Sigmoid colon (tissue), 7 donors: Measurements from ENCODE around the gene KISS1R. TPM values are rescaled to one million over a fixed set of nuclear protein-coding genes. Genes with fewer than 3 reads are reported as not detected.

ENCODE experiments used
- DNase-seq: peaks from one replicate; pipeline ENCODE4 v3.0.0-alpha.2; 2019
- H3K27ac ChIP-seq, 4 donors: fragments of 200-600 bp; sonication (generic); one replicate each; pipeline ENCODE4 v1.5.1; 2016 to 2019; ENCODE audit warnings: mild to moderate bottlenecking in 1 of 4
- H3K27me3 ChIP-seq, 3 donors: fragments of 200-600 bp; sonication (generic); one replicate each; pipeline ENCODE4 v1.5.1; 2019; ENCODE audit warnings: mild to moderate bottlenecking in 1 of 3
- H3K36me3 ChIP-seq, 4 donors: fragments of 200-600 bp; sonication (generic); one replicate each; pipeline ENCODE4 v1.5.1; 2016 to 2019
- H3K4me1 ChIP-seq, 4 donors: fragments of 200-600 bp; sonication (generic); one replicate each; pipeline ENCODE4 v1.5.1; 2017 to 2019
- H3K4me3 ChIP-seq, 4 donors: fragments of 200-600 bp; sonication (generic); one replicate each; pipeline ENCODE4 v1.5.1; 2017 to 2019; ENCODE audit warnings: mild to moderate bottlenecking in 2 of 4, moderate library complexity in 1 of 4
- H3K9me3 ChIP-seq, 4 donors: fragments of 200-600 bp in 3 of 4; sonication (generic) in 3 of 4; one replicate each; pipeline versions ENCODE4 v1.5.1 to v1.6.1; 2013 to 2019
- EP300 ChIP-seq, 4 donors: sonication (generic); formaldehyde crosslinking; IDR thresholded peaks; one replicate each; pipeline ENCODE4 v1.6.1; 2017; ENCODE audit warnings: antibody characterized with exemption in 4 of 4
- POLR2A ChIP-seq, 2 donors: fragments of 450-650 bp; IDR thresholded peaks; one replicate each; pipeline ENCODE4 v1.6.1; 2016; ENCODE audit warnings: antibody characterized with exemption in 2 of 2, mild to moderate bottlenecking in 2 of 2, moderate library complexity in 2 of 2
- POLR2AphosphoS5 ChIP-seq, 4 donors: sonication (generic); formaldehyde crosslinking; IDR thresholded peaks; one replicate each; pipeline ENCODE4 v1.6.1; 2017; ENCODE audit warnings: antibody characterized with exemption in 4 of 4
- WGBS, 2 donors: extraction: QIAGEN DNeasy Blood & Tissue Kit; methylation state at CpG; one replicate each; pipeline ENCODE4 v1.1.7; 2013; 5-methylcytosine and 5-hydroxymethylcytosine counted together
- intact Hi-C: fragments of 100-400 bp; cut with DNase I; formaldehyde crosslinking; loops from one replicate; pipeline ENCODE4 v1.15.1; 2023
- polyA plus RNA-seq, 3 donors: library from polyadenylated mRNA; stranded (reverse); fragments of 200-250 nt; gene quantifications; one replicate each; pipeline ENCODE4 v1.2.3, GENCODE V29; 2013
- total RNA-seq, 4 donors: library from RNA; depleted of rRNA; stranded (reverse); fragments of >200 nt; gene quantifications; one replicate each; pipeline ENCODE4 v1.1.0, GENCODE V29; 2016
- TF ChIP-seq, protein P1 (sequence below), 4 experiments: fragments of 450-650 bp in 3 of 4; fragments of 200-600 bp in 1 of 4; IDR thresholded peaks; one replicate each; pipeline ENCODE4 v1.5.1; 2016 to 2019; ENCODE audit warnings: antibody characterized with exemption in 4 of 4, mild to moderate bottlenecking in 3 of 4, moderate library complexity in 2 of 4
- donor health status: healthy with polysubstance abuse.
- donor health status: Bipolar disorder and iron deficiency.
- donor health status: healthy.

The KISS1R gene
- total and polyA plus RNA-seq, 7 donors, result 0.13 TPM; not detected in 6

DNA sequence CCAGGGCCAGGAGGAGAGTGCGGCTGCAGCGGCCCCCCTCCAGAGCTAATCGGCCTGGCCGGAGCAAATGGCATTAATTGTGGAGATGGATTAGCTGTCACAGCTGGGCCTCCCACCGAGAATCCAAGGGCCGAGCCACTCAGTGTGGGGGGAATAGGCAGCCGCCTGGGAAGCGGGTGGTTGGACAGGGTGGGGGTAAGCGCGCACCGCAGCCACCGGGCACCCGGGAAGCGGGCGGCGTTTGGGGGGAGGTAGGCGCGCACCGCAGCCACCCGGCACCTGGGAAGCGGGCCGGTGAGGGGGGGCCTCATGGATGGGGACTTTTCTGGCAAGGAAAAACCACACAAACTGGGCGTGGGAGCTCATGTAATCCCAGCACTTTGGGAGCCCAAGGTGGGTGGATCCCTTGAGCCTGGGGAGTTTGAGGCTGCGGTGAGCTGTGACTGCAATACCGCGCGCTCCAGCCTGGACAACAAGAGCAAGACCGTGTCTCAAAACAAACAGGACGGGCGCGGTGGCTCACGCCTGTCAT, 13.8 kb upstream of the KISS1R start:
- no peak for DNase-seq
- intact Hi-C loops, result no loop called here
- peaks cover 0 to 27% (median 13%) of the 10 kb centered on the region in 4 donors for H3K36me3 ChIP-seq
- no peaks in the 10 kb centered on the region for H3K9me3 ChIP-seq
- no peaks in the 10 kb centered on the region for H3K27me3 ChIP-seq
- no peaks in the 10 kb centered on the region for H3K4me1 ChIP-seq
- WGBS, 2 donors, result 76 to 79% methylated on average over 32 of the region's 32 CpGs
- no peak overlapping the region for H3K27ac ChIP-seq
- H3K4me3 ChIP-seq, result no peak overlapping the region
- TF ChIP-seq POLR2A (IDR thresholded peaks at IDR 0.05), result no peak
- TF ChIP-seq EP300 (IDR thresholded peaks at IDR 0.05), result no peak
- TF ChIP-seq POLR2AphosphoS5 (IDR thresholded peaks at IDR 0.05), result no peak
- TF ChIP-seq, protein P1, sequence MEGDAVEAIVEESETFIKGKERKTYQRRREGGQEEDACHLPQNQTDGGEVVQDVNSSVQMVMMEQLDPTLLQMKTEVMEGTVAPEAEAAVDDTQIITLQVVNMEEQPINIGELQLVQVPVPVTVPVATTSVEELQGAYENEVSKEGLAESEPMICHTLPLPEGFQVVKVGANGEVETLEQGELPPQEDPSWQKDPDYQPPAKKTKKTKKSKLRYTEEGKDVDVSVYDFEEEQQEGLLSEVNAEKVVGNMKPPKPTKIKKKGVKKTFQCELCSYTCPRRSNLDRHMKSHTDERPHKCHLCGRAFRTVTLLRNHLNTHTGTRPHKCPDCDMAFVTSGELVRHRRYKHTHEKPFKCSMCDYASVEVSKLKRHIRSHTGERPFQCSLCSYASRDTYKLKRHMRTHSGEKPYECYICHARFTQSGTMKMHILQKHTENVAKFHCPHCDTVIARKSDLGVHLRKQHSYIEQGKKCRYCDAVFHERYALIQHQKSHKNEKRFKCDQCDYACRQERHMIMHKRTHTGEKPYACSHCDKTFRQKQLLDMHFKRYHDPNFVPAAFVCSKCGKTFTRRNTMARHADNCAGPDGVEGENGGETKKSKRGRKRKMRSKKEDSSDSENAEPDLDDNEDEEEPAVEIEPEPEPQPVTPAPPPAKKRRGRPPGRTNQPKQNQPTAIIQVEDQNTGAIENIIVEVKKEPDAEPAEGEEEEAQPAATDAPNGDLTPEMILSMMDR (IDR thresholded peaks at IDR 0.05), result no peak

GRCh38 chr19:904545-904944, 12.6 kb upstream of the KISS1R start:
- Histone ChIP-seq H3K4me3 (no peak overlapping the region), H3K27ac (no peak overlapping the region), H3K9me3 (no peaks in the 10 kb centered on the region), H3K36me3 (peaks cover 0 to 21% (median 4%) of the 10 kb centered on the region in 4 donors), H3K27me3 (no peaks in the 10 kb centered on the region), H3K4me1 (peaks cover 0 to 4% (median 0%) of the 10 kb centered on the region in 4 donors)
- intact Hi-C loops, result no loop called here
- 81 to 91% methylated on average over 8 of the region's 8 CpGs for WGBS, 2 donors
- DNase-seq, result no peak
- TF ChIP-seq POLR2AphosphoS5 (IDR thresholded peaks at IDR 0.05), result no peak
- TF ChIP-seq, protein P1 (IDR thresholded peaks at IDR 0.05), result no peak

DNA sequence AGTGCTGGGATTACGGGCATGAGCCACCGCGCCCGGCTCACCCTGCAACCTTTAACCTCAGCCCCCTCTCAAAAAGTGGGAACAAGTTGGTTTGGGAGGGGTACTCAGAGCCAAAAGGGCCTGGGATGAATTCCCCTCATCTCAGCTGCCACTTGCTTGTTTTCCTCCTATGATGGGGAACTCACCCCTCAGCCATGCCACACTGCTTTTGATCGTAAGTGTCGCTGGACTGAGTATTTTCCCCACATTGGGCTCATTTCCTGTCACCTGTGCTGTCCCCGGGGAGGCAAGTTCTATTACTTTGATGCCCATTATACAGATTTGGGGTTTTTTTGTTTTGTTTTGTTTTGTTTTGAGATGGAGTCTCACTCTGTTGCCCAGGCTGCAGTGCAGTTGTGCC, 10.7 kb upstream of the KISS1R start:
- Histone ChIP-seq H3K9me3 (no peaks in the 10 kb centered on the region), H3K36me3 (peaks cover 0 to 11% (median 3%) of the 10 kb centered on the region in 4 donors), H3K4me1 (peaks cover 0 to 7% (median under 1%) of the 10 kb centered on the region in 4 donors), H3K27me3 (no peaks in the 10 kb centered on the region), H3K27ac (no peak overlapping the region), H3K4me3 (no peak overlapping the region)
- intact Hi-C loops, result no loop called here
- TF ChIP-seq POLR2A (IDR thresholded peaks at IDR 0.05), result no peak
- TF ChIP-seq POLR2AphosphoS5 (IDR thresholded peaks at IDR 0.05), result no peak
- TF ChIP-seq, protein P1 (IDR thresholded peaks at IDR 0.05), result no peak
- no peak for DNase-seq
- 79 to 97% methylated on average over 7 of the region's 7 CpGs for WGBS, 2 donors

DNA sequence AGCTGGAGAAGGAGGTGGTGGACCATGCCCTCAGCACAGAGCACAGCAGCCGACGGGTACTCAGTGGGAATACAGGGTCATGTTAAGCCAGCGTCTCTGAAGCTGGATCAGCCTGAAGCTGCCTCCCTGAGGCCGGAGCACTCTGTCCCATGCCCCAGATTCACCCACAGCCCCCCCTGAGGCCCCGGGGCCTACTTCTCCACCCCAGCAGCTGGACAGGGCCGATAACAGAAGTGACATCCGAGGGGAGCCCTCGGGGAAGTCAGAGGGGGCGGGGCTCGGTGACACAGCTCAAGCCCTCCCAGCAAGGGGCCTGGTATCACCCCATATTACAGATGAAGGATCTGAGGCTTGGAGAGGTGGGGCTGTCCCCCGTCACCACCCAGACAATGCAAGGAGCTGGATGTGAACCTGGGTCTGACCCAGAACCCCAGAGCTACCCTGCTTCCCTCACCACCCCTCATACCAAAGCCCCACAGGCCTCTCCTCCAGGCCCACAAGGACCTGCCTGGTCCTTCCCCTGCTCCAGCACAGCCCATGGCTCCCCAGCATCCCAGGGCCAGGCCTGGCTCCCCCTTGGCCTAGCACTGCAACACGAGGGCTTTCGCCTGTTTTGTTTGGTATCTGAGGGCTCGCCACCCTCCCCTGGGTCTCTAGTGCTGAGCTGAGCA, 9.8 kb upstream of the KISS1R start:
- H3K4me1 ChIP-seq, result peaks cover 0 to 7% (median 5%) of the 10 kb centered on the region in 4 donors
- DNase-seq, result no peak

More for the DNA sequence above, 9.8 kb upstream of the KISS1R start:
- TF ChIP-seq POLR2A (IDR thresholded peaks at IDR 0.05) (no peak), POLR2AphosphoS5 (IDR thresholded peaks at IDR 0.05) (no peak), EP300 (IDR thresholded peaks at IDR 0.05) (no peak)
- TF ChIP-seq, protein P1 (IDR thresholded peaks at IDR 0.05), result no peak
- Histone ChIP-seq H3K36me3 (peaks cover 0 to 3% (median 0%) of the 10 kb centered on the region in 4 donors), H3K4me3 (no peak overlapping the region), H3K27ac (no peak overlapping the region), H3K9me3 (no peaks in the 10 kb centered on the region), H3K27me3 (no peaks in the 10 kb centered on the region)
- WGBS, 2 donors, result 65 to 82% methylated on average over 14 of the region's 14 CpGs
- intact Hi-C loops, result no loop called here
